HG03039 (cell line): Measurements from ENCODE around the gene DPM1.

Experiments used
- ATAC-seq: cut with Tn5 transposase; IDR thresholded peaks from one replicate; pipeline ENCODE4 v1.9.1; 2021; ENCODE audit warnings: mild to moderate bottlenecking, moderate library complexity; ENCODE audit not compliant: unreplicated experiment

The DPM1 gene

DNA sequence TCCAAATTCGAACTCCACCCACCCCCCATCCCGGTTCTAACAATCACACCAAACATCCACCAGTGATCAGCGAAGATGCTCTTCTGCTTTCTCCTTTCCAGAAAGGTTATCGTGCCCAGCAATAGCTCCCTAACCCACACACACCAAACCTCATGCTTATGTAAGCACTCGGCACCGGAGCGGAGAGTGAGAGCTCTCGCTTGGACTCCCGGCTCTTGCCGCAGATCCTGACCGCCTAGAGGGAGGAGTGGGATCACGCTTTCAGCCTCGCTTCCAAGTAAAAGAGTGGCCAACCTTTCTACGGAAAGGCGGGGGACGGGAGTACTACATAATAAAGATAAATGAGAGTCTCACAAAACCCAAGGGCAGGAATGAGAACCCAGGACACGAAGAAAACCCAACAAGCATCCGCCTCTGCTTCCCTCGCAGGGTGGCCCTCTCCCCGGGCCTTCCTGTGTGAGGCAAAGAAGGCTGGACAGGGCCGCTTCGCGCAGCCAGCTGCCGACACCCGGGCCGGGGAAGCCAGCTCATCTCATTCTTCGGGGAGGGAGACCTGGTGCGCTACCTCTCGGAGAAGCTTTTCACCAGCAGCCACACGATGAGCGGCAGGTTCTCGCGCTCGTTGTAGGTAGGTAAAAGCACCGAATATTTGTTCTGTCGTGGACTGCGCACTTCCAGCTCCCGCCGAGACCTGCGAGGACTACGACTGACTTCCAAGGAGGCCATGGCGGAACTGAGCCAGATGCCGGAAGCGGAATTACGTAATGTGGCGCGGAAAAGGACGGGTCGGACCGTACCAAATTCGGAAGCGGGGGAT is at the start of gene DPM1:
Gene DPM1, minus strand, starts transcription at position 735 of the 817 bp plus-strand sequence. Its CDS starts 9 bp downstream, at position 726.
- peak; percentile 63 for ATAC-seq

- no peak for ATAC-seq
Measured at GRCh38 chr20:51005214-51005613, 46.9 kb upstream of the DPM1 start.

DNA sequence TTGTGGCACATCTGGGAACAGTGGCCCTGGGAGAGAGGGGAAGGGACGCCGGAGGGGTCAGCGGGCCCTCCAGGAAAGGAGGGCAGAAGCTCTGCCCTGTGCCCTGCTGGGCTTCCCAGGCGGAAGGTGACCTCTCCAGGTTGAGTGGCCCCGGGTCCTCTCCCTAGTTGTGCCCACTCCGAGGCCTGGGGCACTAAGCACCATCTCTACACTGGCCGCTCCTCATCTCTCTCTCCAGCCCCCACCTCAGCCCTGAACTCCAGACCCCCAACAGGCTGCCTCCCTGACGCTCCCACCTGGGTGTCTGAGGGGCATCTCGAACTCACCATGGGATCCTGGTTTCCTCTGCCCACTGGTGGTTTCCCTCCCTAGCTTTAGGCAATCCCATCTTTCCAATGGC is 46.4 kb upstream of the DPM1 start:
- ATAC-seq: no peak

DNA sequence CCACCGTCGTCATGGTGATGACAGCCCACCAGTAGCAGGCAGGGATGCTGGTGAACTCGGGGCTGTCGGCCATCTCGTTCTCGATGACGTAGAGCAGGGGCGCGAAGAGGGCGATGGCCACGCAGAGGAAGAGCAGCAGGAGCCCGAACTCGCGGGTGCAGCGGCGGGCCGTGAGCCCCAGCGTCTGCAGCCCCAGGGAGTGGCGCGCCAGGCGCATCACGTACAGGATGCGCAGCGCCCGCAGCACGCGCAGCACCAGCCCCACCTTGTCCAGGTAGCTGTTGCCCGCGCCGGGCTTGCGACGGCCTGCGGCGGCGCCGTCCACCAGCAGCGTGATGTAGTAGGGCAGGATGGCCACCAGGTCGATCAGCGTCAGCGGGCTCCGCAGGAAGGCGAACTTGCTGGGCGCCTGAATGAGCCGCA is 46.0 kb upstream of the DPM1 start:
- ATAC-seq: no peak

DNA sequence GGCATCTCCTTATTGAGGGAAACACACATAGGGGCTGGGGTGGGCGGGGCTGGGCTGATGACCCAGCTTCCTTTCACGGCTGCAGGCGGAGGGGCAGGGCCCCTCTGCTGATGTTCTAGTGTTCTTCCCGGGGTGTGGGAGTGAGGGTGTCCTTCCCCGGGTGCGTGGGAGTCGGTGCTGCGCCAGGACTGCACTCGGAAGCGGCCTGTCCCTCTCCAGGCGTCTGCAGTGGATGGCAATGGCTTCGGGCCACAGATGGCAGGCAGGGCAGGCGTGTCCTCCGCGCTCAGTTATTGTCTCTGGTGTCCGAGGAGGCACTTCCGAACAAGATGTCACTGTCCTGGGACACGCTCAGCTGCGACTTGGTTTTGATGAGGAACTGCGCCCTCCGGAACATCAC is 45.4 kb upstream of the DPM1 start:
- no peak for ATAC-seq

DNA sequence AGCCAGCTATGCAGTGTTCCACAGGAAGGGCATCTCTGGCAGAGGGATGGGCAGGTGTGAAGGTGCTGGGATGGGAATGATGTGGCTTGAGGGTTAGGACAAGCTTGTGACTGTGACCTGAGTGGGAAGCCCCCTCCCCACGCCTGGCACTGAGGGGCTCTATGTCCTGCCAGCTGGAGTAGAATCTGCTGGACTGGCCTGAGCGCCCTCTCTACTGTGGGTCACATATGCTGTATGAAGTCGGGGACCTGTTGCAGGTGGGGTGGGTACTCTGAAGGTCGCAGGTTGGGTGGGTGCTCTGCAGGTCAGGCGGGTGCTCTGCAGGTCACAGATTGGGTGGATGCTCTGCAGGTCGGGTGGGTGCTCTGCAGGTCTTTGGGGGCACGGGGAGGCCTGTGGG is 44.3 kb upstream of the DPM1 start:
- no peak for ATAC-seq

DNA sequence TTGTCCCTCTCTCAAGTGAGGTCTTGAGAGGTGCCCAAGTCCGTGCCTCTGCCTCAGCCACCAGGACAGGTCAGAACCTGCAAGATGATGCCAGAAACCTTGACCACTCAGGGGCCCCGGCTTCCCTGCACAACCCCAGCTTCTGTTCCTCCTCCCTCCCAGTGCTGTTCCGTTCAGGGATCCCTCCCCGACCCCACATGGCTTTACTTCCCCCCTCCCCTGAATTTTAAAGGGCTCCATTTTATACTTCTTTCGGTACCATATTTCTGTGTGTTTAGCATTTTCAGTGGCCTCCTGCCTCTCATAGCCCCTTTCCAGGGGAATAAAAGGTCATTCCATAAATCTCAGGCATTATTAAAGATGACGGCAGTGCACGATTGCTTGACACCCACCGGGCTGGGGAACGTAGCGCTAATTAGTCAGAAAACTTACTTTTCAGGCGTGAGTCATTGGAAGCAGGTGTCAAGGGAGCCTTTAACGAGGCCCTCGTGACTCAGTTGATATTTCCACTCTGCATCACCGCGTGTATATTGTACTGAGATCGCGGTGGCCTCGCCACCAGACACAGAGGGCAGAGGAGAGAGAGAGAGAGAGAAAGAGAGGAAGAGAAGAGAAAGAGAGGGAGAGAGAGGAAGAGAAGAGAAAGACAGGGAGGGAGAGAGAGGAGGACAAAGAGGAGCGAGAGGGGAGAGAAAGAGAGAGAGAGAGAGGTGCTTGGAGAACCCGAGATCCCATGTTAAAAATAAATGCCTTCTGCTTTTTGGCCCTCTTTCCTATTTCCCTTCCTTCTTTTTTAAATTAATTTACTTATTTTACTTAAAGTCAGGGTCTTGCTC is 43.3 kb upstream of the DPM1 start:
- ATAC-seq: no peak

DNA sequence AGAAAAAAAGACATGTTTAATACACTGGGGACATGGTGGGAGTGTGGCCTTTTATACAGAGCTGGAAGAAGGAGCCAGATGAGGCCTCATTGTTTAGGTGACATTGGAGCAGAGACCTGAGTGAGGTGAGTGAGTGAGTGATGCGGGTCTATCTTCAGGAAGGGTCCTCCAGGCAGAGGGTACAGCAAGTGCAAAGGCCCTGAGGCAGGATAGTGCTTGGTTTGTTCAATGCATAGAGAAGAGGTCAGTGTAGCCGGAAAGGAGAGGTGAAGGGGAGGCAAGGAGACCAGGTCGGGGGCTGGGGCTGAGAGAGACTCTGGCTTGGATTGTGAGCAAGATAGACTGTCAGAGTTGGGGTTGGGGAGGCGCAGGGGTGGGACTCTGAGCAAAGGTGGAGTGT is 41.0 kb upstream of the DPM1 start:
- no peak for ATAC-seq

DNA sequence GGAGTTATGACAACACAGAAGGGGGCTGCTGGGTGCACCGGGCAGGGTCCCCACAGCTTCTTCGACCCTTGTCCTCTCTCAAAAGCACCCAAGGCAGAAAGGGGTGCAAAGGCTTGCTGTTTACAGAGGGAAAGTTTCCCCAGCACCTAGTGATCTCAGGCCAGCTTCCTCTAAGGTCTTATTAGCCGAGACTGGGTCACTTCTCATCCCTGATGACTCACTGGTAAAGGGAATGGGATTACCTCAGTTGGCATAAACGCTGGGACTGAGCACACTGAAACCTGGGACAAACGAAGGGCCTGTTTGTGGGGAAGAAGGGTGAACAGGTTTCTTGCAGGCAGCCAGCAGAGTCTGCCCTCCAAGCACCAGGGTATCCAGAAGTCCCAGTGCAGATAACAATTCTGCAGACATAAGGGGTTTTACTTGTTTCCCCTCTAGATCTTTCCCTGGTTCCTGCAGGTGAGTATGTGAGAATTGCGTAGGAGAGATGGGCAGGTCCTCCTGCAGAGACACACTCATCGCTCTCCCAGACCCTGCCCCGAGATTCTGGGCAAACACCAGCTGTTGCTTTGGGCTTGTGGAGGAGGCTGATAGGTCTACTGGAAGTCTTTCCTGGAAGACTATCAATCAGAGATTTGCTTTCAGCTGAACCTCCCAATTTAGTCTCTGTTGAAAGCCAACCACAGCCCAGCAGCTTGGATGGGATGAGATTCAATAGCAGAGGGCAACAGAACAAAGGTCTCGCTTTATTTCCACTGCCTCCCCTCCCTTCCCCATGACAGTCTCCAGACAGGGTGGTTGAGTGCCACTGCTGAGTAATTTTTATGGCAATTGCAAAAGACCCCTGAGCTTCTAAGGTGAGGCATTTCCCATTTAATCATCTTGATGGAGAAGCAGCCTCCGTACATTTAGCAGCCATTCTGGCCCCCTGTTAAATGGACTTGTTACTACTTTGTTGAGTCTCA is 38.9 kb upstream of the DPM1 start:
- ATAC-seq: no peak

DNA sequence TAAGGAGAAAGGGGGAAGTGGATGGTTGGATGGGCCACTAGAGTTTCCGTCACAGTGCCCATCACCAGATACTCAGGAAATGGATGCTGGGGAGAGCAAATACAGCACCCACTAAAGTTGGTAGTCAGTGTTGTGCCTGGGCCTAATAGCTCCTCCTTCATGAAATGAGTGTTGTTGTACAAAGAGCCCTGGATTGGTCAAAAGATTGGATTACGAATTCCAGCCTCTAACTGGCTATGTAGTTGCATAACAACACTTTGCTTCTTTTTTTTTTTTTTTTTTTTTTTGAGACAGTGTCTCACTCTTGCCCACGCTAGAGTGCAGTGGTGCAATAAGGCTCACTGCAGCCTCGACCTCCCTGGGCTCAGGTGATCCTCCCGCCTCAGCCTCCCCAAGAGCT is 37.2 kb upstream of the DPM1 start:
- no peak for ATAC-seq

DNA sequence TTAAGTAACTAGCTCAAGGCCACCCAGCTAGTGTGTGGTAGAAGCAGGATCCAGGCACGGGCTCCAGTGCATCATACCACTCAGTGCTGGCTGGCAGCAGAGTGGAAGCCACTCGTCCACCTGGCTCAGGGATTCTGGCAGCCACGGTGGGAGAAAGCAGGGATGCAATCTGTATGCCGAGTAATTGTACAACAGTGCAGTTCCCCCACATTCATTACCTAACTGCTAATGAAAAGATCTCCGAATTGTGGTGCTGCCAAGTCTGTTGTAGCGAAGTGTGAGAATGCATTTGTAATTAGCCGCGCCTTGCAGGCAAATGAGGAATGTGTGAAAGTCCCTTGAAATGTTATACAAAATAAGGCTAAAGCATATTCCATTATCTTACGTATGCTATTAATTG is 35.5 kb upstream of the DPM1 start:
- no peak for ATAC-seq

GRCh38 chr20:50992733-50993457 is 34.6 kb upstream of the DPM1 start:
- ATAC-seq: peak; percentile 79

DNA sequence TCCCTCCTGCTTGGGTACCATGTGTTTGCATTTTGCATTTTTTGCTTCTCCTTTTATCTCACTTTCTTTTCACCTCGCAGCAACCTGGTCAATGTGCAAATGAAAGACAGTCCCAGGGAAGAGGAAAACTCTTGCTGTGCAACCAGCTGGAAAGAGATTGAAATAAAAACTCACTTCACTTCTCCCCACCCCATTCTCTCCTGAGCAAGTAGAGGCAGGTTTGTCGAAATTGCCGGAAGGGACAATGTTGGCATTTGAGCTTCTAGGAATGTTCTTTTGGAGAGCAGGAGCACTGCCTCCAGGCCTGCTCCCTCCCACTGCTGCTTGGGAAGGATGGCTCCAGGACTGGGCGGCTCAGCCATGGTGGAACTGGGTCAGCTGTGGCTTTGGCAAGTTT is 34.0 kb upstream of the DPM1 start:
- no peak for ATAC-seq

DNA sequence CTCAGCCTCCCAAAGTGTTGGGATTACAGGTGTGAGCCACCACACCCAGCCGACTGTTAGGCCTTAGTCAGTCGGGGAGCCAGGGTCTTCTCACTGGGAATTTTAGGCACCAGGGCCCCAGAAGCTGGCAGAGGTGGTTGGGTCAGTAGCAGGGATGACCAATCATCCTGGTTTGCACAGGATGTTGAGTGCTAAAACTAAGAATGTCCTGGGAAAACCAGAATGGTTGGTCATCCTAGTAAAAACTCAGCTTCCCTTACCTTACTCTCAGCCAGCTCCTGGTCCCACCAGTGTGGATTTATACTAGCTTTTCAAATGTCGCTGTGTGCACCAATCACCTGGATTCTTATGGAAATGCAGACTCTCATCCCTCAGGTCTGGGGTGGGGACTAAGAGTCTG is 32.7 kb upstream of the DPM1 start:
- no peak for ATAC-seq

GRCh38 chr20:50987493-50988210 is 29.3 kb upstream of the DPM1 start:
- no peak for ATAC-seq

DNA sequence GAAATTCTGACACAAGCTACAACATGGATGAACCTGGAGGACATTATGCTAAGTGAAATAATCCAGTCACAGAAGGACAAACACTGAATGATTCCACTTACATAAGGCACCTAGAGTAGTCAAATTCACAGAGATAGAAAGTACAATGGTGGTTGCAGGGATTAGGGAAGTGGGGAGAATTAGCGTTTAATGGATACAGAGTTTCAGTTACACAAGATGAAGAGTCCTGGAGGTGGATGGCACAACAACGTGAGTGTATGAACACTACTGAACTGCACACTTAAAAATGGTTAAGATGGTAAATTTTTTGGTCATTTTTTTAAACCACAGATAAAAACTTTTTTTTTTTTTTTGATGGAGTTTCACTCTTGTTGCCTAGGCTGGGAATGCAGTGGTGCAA is 25.0 kb upstream of the DPM1 start:
- no peak for ATAC-seq

DNA sequence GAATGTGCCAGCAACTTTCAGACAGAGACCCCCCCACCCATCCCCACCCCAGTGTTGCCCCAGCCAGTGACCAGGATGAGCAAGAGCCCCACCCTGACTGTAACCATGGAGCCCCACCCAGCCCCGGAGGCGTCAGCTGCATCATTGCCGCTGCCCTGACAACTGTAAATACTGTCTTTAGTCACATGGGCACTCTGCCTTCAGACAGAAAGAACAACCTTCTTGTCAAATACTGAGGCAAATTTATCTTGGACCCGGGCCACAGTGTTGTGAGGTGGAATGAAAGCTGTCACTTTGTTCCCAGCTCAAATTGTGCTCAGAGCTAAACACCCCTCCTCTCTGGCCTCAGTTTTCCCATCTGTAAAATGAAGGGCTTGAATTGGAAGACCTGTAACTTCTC is 24.0 kb upstream of the DPM1 start:
- ATAC-seq: no peak

- no peak for ATAC-seq
Measured at GRCh38 chr20:50981714-50982048, 23.3 kb upstream of the DPM1 start.

- no peak for ATAC-seq
Measured at GRCh38 chr20:50980851-50981713, 22.8 kb upstream of the DPM1 start.
